SIG-M5 (cell line): ENCODE measurements around the gene ZNF423.

ENCODE experiments used
- DNase-seq: peaks from one replicate; lab custom pipeline; 2025; lab: John Stamatoyannopoulos, UW

Gene ZNF423

DNA sequence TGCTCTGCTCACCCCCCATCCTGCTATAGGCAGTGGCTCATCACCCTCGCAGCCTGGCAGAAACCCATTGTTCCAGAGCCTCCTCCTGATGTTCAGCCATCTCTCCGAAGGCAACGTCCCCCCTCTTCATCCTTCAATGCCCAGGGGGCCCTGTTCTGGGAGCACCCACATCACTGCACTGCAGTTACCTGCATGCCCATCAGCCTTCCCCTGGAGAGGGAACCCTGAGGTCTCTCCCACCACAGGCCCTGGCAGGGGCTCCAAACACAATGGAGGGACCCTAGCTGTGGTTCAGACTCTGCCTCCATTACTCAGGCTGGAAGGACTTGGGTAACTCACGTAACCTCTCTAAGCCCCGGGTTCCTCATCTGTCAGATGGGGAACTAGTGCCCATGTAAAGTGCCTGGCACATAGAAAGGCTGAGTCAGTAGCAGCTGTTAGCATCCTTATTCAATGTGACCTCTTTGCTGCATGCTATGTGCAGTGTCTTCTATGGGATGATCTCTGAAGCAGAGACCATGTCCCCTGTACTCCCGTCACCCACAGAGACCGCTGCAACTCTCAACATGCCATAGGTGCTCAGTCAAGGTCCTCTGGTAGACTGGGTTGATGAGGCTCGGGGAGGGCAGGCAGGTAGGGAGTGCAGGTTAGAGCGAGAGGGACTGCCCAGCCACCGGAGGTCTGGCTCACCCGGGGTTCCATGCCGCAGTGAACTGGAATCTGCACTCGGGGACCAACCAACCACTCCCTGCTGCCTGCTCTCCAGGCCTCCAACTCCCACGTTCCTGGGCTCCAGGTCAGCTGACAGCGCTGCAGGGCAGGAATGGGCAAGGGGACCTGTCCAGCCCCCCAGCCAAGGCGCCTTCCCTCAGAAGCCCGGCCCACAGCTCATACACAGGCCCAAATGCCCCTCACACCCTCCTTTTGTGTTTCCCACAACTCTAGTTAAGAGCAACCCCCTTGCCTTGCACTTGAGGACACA is 233.2 kb downstream of the ZNF423 start:
- no peak for DNase-seq

DNA sequence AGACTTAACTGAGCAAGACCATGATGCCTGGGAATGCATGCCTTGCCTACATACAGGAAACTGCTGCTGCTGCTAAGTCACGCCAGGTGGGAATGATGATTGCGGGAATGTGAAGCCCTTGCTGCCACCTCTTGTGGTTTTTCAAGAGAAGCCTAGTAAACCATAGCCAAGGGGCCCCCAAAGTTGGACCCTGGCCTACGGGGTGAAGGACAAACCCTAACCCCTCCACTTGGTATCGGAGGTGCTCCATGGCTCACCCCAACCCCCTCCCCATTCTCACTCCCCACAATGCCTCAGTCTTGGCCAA is 233.9 kb downstream of the ZNF423 start:
- no peak for DNase-seq

DNA sequence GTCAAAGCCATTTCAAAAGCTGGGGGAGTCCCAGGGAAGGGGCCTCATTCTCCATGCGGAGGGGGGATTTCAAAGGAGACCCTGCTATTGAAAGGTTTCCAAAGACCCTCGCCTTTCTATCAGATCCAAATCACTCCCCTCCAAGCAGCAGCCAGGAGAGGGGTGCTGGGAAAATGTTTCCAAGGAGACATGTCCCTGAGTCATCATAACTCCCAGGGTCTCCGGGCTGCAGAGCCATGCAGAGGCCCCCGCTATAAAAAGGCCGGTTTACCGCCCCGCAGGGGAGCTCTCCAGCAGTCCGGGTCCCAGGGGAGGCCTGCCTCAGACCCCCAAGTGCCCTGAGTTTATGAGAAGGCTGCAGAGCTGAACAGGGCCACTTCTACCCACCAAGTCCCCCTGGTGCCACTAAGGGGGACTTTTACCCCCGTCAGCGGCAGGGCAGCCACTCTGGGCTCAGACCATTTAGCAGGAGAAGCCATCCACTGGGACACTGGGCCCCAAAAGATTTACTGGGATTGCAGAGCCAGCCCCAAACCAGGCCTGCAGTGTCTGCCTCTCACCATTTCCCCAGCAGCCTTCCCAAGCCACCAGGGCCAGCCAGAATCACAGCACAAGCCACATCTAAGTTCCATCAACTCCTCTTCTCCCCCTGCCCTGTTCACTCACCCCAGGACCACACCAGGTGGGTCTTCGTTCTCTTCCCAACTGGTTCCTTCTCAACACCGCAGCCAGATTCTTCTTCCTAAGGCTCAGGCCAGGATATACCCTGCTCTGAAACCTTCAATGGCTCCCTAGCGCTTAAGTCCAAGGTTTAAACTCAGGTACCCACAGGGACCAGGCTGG is 234.4 kb downstream of the ZNF423 start:
- DNase-seq: no peak

DNA sequence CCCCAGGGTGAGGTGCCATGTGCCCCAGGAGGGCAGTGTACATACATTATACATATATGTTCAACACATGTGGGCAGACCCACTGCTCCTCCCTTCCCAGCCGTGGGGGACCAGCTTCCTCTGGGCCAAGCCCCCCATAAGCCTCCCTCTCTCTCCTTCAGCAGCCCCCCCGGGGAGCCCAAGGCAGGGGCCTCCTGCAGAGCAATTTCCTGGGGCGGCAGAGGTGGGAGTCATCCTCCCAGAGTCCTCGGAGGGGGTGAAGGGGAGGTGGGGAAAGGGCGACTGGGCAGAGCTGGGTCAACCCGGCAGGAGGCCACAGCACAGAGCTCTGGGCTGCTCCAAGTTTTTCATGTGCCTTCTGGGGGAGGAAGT is 235.1 kb downstream of the ZNF423 start:
- no peak for DNase-seq

DNA sequence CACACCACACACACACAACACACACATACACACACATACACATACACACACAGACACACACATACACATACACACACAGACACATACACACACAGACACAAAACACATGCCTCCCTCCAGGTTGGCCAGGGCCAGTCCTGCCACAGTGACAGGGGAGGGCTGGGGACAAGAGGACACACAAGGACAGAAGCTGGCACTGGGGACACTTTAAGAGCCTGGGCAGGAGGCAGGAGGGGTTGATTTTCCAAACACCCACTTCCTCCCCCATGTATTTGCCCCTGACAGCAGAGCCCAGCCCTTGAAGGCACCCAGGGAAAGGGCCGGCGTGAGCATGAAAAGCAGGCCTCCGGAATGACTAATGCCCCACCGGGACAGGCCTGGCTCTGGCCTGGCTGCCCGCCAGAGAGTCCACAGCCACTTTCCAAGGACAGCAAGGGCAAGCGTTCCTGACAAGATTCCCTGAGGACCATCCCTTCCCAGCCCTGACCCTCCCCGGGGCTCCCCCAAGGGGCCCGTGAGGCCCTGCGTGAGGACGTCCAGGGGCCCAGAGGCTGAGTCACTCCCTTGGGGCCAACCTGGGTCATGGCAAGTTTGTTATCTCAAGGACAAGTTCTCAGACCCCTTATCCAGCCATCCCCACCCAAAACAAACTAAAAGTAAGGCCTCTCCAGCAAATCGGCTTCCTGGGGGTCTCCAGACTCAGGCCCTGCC is 235.6 kb downstream of the ZNF423 start:
- DNase-seq: no peak

DNA sequence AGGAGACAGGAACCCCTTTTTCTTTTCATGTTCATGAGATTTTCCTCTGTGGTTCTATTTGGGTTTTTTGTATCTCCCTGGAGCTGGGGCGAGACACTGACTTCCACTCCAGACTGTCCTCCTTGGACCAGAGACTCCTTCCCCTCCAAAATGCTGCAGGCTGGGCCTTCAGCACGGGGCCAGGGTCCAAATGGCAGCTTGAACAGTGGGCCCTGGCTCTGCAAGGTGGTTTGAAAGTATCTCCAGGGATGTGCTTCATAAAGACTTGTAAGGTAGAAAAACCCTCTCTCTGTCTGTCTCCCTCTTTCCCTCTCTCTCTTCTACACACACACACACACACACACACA is 236.1 kb downstream of the ZNF423 start:
- no peak for DNase-seq

DNA sequence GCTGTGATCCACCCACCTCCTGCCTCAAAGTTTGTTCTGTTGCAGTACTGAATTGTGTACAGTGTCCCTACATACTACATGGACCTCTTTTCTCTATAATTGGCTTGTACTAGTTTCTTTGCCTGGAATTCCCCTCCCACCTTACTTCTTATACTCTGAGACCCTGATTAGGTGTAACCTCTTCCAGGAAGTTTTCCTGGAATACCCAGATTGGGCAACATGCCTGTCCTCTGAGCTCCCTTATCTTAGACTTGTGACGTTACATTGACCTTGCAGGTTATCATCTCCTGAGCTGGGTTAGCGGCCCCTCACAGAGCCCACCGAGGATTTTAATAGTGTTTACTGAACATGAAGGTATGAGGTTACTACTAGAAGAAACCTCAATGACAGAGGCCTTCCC is 237.0 kb downstream of the ZNF423 start:
- no peak for DNase-seq

DNA sequence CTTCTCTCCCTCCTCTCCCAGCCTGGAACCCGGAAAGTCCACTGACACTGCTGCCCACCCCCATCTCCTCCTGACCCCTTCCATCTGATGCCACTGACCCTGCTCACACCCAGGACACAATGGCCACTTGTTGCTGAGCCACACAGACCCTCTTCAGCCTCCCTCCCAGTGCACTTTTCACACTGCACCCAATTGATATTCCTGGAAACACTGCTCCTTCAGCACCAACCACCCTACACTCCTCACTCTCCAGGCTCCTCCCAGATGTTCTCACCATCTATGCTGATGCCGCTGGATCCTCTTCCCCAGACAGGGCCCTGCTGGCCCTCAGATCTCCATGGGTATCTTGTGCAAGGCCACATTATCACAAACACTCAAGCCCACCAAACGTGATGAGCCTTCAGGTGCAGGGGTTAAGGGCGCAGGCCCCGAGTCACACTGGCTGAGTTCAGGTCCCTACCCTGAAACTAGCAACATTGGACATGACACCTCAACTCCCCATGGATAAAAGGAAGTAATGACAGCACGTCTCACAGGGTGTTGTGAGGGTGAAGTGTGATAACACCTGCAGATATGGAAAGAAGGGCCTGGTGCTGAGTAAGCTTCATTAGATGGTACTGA is 238.1 kb downstream of the ZNF423 start:
- DNase-seq: no peak

DNA sequence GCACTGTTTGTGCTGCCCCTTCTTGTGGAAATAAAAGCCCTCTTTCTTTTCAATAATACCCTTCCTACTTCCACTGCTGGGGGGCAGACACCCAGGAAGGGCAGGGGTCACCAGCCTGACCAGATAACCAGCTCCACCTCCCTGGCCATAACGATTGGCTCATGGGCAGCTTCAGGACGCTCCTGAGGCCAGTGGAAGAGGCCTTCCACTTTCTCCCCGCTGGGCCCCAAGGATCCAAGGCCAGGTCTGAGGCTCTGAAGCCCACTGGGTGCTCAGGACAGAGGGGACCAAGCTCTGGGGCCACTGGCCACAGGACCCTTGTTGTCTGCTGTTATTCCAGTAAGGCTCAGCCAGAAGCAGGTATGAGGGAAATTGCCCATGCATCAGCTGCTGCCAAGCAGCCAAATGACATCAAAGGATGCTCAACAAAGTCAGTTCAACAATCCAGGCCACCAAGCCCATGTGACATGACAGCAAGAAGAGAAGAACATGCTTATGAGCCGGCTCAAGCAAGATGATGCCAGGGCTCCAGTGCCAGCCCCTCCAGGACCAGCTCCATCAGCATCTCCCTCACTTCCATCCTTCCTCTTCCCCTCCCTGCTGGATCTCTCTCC is 238.8 kb downstream of the ZNF423 start:
- no peak for DNase-seq

DNA sequence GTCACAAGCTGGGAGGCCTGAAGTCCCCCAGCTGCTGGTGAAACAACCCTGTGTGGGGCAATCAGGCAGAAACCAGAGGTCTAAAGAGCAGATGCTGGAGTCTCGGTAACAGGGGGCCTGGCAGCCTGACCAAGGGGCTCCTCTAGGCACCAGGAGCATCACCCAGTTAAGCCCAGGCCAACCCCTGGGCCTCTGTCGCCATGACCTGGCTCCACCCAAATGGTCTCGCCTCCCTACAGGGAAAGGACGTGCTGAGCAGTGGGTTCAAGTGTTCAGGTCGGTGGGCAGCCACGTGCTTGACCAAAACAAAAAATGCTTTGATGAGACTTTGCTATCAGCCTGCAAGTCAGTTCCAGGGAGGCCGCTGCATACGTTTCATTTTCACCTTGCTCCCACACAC is 240.3 kb downstream of the ZNF423 start:
- DNase-seq: no peak

DNA sequence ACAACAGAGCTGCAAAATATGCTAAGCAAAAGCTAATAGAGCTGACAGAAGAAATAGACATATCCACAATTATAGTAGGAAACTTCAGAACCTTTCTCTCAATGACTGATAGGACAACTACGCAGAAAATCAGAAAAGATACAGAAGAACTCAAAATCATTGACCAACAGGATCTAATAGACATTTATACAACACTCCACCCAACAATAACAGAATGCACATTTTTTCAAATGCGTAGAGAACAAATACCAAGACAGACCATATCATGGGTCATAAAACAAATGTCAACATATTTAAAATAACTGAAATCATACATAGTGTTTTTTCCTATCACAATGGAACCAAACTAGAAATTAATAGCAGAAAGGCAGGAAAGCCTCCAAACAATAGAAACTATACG is 244.9 kb downstream of the ZNF423 start:
- DNase-seq: no peak

DNA sequence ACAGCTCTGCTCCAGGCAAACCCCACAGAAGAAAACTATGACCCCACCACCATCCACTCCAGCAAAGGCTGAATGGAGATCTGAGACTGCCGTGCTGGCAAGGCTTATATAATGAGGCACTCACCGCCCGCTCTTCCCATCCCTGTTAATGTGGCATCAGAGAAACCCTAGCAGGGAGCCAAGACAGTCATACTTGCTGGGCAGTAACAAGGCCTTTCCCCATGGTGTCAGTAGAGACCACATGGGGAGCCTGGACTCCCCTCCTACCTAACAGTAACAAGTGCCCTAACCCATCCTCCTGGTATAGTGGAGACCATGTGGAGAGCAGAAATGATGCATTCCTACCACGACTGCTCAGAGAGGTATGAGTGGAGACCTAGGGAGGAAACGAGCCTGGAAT is 247.1 kb downstream of the ZNF423 start:
- no peak for DNase-seq

DNA sequence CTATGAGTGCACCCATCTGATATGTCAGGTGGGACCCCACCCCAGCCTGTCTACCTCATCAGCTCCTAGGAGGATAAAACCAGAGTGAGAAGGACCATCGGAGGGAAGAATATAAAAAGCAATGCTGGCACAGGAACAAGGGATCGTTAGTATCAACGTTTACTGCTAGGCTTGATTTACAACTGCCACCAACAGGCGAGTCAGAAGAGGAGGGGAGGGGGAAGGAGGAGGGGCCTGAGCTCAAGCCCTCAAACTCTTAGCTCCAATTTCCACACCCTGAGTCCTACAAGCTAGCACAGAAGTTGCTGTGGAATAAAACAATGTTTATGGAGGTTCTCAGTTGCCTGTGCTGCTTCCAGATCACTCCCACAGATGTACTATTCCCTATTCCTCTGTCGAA is 247.8 kb downstream of the ZNF423 start:
- no peak for DNase-seq

DNA sequence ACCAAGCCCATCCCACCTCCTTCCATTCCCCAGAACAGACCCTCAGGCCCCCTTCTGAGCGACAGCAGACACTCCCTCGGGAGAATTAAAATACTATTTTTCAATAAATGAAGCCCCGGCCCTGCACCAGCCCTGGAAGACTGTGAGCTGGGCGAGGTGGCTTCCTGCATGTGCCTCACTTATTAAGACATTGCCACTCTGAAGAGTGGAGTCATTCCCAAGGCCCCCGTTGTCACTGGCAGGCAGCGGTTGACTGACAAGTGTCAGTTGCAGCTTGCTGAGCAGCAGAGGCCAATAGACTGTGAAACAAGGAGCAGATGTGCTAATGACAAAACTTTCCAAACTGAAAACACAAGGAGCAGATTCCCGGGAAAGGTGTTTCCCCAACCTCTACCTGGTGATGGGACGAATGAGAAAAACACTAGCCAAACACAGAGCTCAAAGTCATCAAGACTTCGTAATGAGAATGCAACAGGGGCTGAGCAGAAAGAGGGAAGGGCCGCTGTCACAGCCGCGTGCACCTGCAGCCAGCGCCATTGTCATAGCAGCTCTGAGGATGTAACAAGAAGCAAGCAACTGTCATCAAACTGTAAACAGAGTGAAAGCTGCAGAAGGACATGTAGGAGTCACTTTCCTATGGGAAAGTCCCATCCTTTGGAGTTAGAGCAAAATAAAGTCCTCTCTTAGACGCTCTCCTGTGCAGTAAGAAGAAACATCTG is 250.2 kb downstream of the ZNF423 start:
- no peak for DNase-seq

DNA sequence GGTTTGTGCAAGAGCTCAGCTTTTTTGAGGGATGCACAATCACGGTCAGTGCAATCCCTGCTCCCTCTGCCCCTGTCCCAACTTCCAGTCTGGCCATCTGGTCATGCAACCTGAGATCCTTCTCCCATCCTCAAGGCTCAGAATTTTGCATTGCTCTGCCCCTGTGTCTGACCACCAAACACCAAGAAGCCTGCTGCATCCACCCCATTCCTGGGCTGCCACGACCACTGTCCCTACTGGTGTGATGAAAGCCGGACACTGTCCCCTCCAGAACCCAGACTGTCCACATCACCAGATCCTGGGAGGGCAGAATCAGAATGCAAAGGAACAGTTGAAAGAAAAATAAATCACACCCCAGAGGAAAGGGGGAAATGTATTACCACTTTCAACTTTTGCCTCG is 251.3 kb downstream of the ZNF423 start:
- no peak for DNase-seq

DNA sequence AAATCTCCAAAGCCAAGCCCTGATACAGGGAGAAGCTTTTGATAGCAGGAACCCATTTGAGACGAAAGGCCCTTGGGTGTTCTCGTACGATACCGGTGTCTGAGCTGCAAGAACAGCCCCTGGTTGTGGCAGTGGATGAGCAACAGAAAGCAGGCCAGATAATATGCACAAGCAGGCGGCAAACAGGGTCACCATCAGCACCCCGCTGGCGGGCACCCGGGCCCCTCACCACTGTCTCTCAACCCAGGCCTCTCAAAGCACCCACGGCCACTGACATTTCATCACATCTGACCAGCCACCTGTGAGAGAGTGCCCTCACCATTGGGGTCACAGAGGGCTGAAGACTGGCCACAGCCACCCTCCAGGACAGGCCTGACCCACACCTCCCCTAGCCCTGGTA is 252.0 kb downstream of the ZNF423 start:
- no peak for DNase-seq

DNA sequence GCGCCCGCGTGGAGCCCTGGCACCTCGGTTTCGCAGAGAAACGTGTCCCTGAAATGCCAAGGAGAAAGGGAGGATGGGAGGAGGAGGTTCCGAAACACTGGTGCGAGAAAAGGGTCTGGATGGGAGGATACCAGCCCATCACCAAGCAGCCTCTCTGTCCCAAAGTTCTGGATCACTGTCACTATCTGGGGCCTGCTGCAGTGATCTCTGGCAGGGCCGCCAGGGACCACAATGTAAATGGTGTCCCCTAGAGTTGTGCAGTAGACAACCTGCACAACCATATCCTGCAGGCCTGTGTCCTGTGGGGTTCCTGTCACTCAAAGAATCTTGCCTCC is 253.0 kb downstream of the ZNF423 start:
- DNase-seq: no peak

DNA sequence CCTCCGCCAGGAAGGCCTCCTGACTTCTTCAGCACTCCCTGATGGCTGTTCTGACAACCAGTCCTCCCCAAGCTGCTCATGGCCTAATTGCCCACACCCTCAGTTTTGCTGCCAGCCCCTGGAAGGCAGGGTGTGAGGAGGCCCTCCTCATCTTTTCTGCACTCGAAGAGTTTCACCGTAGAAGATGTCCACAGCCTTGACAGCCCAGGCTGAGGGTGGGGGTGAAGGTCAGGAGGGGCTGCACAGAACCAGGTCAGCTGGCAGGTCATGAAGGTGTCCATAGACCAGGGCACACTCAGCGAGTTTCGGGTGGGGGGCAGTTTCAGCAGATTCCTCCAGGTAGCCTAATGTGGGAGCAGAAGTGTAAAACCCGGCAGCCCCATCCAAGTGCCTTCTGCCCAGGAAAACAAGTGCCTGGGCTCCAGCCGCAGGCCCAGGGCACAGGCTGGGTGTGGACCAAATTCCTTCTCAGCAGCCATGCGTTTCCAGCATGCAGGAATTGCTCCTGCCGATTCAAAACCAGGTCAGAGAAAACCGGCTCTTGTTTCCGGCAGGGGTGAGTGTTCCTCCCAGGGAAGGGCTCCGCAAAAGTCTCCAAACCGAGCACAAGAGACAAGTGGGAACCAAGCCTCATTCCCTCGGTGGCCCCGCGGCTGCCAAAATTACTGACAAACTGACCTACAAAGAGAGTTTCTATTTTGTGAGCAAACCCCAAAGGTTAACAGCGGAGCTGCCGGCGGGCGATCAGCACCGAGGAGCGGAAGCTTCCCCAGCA is 253.5 kb downstream of the ZNF423 start:
- DNase-seq: no peak

DNA sequence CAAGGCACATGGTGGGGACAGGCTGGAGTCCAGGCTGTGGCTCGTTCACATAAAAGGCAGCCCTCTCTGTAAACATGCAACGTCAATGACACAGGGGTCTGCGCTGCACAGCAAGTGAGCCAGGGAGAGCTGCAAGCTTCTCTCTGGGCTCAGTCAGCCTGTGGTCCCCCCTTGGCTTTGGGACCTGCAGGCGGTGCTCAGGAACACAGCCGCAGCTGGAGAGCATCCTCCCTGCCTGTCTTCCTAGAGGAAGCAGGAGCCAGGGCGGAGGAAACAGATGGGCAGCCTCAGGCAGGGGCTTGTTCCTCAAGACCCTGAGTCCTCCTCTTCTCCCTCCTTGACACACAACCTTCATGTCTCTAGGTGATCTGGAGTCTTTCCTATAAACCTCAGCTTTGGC is 254.3 kb downstream of the ZNF423 start:
- no peak for DNase-seq

DNA sequence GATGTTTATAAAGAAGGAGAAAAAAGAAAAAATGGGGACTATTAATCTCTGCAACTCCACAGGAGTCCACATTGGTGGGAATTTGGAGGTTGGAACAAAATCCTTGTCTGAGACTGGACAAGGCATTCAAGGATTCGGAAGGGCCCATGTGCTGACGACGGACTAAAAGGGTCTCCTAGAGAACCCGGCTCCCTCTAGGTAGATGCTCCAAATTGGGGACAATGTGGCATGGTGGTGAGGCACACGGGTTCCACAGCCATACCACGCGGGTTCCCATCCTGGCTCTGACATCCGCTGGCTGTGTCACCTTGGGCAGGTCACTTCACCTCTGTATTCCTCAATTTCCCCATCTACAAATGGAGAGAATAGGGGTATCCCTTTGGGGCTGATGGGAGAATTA is 254.9 kb downstream of the ZNF423 start:
- DNase-seq: no peak

DNA sequence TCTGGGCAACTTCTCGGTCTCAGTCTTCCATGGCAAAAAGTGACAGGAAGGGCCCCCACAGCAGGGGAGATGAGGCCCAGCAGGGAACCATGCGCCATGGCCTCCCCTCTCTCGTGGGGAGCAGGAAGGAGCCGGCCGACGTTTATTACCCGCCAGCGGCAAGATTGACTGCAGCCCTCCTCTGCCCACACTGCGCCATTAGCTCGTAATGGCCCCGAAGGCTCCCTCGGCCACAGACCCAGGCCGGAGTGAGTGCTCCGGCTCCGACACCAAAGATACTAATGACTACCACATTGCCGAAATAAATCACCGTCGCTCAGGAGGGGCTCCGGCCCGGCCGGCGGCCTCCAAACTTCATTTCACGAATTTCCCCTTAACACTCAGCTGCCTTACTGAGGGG is 255.4 kb downstream of the ZNF423 start:
- DNase-seq: no peak
